ENCODE data around the gene GPATCH8.
"Not testable (repeated sequence)": the region's sequence is repeated elsewhere in the genome, so short reads cannot be mapped to it uniquely, and the experiment has no call there.

Gene GPATCH8

DNA sequence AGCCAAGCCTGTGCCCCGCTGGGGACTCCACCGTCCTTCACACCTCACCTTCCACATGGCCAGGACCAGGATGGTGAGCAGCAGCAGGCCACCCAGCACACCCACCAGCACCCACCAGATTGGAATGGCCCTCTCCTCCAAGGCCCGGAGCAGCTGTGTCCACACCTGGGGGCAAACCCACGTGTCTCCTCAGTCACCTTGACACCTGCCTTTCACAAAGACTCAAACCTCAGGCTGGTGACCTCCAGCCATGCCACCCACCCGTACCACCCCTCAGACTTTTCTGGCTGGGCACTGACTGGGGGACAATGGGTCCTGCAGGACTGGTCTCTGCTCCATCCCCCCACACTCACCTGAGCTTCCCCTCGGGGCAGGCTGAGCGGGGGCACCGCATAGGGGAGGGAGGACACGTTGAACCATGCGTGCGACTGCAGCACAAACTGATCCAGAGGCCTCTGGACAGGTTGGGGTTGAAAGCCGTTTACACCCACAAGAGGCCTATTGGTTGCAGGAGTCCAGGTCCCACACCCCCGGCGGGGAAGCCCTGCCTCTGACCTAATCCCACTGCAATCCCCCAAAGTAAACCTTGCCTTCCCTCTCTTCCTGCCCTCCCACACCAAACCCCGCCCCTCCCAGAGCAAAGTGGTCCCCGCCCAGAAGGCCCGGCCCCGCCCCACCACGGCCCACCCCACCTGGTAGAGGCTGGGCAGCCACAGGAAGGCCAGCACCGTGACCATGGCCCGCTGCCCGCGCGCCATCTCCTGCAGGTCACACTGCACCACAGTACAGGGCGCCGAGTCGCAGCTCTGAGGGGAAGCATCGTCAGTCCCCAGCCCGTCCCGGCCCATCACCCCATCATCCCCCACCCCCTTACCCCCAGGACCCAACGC is 128.7 kb downstream of the GPATCH8 start:
- no peak for DNase-seq

- no peak for DNase-seq
Observed at GRCh38 chr17:44372036-44372435, 131.2 kb downstream of the GPATCH8 start.

DNA sequence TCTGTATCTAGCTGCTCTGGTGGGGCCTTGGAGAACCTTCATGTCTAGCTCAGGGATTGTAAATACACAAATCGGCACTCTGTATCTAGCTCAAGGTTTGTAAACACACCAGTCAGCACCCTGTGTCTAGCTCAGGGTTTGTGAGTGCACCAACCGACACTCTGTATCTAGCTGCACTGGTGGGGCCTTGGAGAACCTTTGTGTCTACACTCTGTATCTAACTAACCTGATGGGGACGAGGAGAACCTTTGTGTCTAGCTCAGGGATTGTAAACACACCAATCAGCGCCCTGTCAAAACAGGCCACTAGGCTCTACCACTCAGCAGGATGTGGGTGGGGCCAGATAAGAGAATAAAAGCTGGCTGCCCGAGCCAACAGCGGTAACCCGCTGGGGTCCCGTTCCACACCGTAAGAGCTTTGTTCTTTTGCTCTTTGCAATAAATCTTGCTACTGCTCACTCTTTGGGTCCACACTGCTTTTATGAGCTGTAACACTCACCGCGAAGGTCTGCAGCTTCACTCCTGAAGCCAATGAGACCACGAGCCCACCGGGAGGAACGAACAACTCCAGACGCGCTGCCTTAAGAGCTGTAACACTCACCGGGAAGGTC is 133.7 kb downstream of the GPATCH8 start:
- not testable (repeated sequence) for DNase-seq

DNA sequence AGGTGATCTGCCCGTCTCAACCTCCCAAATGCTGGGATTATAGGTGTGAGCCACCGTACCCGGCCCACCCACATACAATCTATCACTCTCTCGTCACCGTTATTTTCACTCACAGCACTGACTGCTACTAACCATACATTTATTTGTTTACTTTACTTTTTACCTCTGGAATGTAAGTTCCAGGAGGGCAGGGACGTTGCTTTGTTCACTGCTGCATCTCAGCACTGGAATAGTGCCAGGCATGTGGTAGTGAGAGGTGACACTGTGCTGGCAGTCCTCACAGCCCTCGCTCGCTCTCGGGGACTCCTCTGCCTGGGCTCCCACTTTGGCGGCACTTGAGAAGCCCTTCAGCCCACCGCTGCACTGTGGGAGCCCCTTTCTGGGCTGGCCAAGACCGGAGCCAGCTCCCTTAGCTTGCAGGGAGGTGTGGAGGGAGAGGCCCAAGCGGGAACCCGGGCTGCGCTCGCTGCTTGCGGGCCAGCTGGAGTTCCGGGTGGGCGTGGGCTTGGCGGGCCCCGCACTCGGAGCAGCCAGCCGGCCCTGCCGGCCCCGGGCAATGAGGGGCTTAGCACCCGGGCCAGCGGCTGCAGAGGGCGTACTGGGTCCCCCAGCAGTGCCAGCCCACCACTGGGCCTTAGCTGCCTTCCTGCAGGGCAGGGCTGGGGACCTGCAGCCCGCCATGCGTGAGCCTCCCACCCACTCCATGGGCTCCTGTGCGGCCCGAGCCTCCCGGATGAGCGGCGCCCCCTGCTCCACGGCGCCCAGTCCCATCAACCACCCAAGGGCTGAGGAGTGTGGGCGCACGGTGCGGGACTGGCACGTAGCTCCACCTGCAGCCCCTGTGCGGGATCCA is 134.6 kb downstream of the GPATCH8 start:
- not testable (repeated sequence) for DNase-seq

DNA sequence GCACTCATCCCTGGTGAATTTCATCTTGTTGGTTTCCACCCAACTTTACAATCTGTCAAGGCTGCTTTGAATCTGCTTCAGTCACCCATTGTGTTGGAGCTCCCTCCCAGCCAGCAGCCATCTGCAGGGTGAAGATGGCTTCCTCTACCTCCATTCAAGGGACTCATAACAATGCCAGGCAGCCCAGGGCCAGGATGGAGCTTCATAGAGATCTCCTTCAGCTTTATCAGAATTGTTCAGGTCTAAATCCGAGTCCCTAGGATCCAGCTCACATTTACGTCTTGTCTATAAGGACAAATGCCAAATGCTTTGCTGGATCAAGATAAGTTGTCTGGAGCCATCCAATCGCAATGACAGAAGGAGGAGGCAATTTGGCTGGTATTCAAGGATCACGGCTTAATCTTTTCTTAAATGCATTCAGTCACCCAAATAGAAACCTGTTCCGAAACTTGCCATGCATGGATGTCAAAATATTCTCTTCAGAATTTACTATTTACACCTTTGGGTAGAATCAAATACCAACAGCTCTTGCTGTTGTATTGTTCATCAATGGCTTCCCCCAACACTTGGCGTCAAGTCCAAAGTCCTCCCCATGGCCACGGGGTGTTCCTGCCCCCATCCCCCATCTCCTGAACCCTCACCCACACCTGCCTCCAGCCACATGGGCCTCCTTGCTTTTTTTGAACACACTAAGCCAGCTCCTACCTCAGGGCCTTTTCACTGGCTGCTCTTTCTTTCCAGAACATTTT is 135.8 kb downstream of the GPATCH8 start:
- no peak for DNase-seq

DNA sequence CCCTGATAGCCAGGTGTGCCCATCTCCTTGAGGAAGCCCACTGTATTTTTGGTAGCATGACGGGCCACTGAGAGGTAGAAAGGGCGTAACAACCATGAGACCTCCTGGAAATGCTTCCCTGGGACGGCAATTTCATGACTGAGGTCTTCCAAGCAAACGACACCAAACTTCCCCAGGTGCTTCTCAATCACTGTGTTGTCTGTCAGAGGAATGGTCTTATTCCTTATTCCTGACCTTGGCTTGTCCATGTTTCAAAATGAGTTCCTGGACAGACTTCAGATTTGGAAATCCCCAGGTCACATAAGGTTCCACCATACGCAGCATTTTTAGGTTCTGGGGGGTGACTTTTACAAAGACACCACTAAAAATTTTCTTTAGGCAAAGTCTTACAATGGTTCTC is 138.2 kb downstream of the GPATCH8 start:
- not testable (repeated sequence) for DNase-seq

GRCh38 chr17:44363613-44364159 is 139.5 kb downstream of the GPATCH8 start, which contains the start of gene FAM171A2:
FAM171A2 (minus strand) TSS chr17:44363853; CDS start chr17:44363714, 139 bp downstream.
- DNase-seq, result peak; percentile 80

- no peak for DNase-seq
Observed at GRCh38 chr17:44362949-44363612, 140.1 kb downstream of the GPATCH8 start.

DNA sequence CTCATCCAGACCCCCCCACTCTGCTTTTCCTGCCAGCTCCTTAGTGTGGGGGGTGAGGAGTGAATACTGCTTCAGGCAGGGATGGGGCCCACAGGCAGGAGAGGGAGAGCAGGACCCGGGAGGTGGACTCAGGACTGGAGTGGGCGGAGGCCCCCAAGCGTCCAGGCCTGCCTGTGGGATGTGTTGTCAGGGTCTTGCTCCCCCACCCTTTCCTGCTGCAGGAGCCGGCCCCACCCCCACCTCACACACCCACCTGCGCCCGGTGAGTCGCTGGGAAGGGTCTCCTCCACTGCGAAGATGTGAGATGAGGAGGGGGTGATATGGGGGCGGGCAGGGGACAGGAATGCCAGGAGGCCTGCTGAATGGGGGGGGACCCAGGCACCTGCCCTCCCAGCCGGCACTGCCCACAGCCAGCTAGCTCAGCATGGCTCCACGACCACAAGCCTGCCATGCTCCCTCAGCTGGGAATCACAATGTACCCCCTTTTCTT is 140.7 kb downstream of the GPATCH8 start:
- DNase-seq, result no peak

- DNase-seq, result no peak
Observed at GRCh38 chr17:44361292-44362260, 141.6 kb downstream of the GPATCH8 start.

GRCh38 chr17:44360826-44361225 is 142.4 kb downstream of the GPATCH8 start:
- DNase-seq, result no peak

- DNase-seq, result no peak
Observed at GRCh38 chr17:44360144-44360533, 143.1 kb downstream of the GPATCH8 start.

DNA sequence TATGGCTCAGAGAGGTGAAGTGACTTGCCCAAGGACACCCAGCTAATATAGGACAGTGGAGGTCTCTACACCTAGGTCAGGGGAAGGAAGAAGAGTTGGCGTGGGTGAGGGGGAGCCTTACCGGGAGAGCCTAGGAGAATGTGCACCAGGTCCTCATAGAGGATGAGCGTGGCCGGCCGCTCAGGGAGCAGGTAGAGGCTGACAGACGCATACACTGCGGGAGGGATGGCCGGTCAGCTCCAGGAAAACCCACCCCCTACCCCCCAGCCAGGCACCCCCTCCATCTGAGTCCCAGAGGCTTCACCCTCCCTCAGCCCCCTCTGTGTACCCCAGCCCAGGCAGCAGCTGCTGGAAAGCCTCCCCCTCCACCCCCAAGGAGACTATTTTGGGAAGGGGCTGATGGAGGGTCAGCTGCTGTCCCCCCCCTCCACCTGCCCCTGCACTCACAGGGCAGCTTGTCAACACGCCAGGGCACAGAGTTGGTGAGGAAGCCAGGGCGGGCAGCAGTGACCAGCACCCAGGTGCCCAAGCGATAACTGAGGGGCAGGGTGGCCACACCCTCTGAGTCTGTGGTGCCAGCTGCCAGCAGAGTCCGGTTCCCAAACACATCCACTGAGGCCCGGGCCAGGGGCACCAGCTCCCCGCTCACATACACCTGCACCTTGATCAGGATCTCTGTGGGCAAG is 143.6 kb downstream of the GPATCH8 start:
- DNase-seq, result no peak

DNA sequence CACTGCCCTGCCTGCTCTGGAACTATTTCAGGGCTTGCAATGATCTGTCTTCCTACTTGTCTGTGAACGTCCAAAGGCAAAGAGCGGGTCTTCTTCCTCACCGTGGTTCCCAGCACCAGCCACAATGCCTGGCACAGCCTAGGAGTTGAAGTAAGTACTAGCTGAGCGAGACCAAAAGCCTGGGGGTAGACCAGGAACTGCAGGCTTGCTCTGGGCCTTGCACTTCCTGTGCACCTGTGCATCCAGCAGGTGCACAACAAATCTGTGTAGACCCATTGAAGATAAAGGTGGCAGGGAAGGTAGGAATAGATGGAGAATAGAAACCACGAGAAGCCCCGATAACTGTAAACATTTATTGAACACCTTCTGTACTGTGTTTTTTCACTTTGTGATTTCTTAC is 144.2 kb downstream of the GPATCH8 start:
- no peak for DNase-seq

GRCh38 chr17:44358066-44358465 is 145.1 kb downstream of the GPATCH8 start:
- no peak for DNase-seq

- no peak for DNase-seq
Observed at GRCh38 chr17:44356241-44356640, 147.0 kb downstream of the GPATCH8 start.

DNA sequence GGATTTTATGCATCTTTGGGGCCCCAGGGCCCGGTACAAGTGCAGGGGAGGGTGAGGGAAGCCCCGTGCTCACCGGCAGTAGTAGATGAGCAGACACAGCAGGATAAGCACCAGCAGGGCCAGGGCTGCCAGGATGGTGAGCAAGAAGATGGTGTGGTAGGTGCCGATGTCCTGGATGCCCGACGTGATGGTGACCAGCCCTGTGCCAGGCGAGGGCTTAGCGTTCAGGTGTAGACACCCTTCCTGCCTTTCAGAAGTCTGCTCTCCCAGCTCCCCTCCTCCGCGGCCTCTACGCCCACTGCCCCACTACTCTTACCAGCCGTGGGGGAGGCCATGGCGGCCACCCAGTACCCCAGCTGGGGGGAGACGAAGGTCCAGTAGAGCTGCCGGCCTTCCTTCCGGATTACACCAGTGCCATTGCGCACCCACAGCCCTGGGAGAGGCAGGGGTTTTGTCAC is 147.5 kb downstream of the GPATCH8 start:
- DNase-seq, result no peak

DNA sequence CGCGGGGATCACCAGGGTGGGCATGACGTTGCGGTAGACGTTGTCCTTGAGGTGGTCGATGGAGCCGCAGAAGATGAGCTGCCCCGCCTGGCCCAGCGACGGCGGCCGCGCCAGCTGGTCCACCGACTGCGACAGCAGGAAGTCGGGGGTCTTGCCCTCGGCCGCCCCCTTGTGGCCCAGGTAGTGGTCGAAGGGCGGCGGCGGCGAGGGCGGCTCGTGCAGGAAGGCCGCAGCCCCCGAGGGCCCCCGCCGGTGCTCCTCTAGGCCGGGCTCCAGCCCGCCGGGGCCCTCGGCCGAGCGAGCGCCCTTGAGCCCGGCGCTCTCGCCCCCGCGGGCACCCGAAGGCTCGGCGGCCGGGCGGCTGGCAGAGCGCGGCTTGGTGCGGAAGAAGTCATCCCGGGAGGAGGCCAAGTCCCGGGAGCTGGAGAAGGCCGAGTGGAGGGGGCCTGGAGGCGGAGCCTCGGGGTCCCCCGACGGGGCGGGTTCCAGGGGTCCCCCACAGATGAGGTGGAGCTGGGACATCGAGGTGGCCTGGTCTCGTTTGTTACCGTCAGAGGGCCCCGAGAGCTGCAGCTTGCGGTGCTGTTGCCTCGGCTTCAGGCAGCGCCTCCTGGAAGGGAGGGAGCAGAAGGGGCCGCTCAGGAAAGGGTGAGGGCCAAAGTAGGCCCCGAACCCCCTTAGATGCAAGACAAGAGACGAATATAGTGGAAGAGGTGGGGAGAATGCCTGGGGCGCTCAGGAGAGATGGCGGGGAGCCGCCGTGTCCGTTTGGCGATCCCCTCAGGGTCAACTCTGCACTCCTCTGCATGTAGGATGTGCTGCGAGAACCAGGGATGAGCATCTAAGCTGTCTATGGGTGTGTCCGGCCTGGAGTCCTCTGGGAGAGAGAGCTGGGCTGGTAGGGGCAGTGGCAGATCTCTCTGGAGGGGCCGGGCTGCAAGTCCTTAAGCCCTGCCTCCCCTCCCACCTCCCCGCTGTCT is 148.3 kb downstream of the GPATCH8 start:
- DNase-seq, result peak; percentile 68
